ENCODE data around the gene RTP5. TPM values are rescaled to one million over a fixed set of nuclear protein-coding genes. Genes with fewer than 3 reads are reported as not detected.

RTP5 gene
- total and polyA plus RNA-seq, 2 of the 8 experiments (the other 6 are each of a cell fraction or from before 2014, with no cell fraction given) = not detected

GRCh38 chr2:241833101-241833663 is 36.3 kb upstream of the RTP5 start:
- WGBS, 2 experiments (ENCODE audit: extremely low coverage in 1 of 2, insufficient coverage in 1 of 2, insufficient read length in 1 of 2, insufficient replicate concordance in 2 of 2, low coverage in 1 of 2, low lambda C conversion rate in 2 of 2, missing lambda C conversion rate in 1 of 2) = 90% methylated on average over 13 of the region's 13 CpGs; no CpG with 5 or more reads in 1 of the 2 experiments
- CTCF ChIA-PET (ENCODE audit: partially characterized antibody) = no interaction called here
- H3K4me2 ChIP-seq (ENCODE audit: insufficient read depth in 1 of 2, low read depth in 2 of 2, low read length in 2 of 2) = no peak overlapping the region
- TF ChIP-seq EGR1 (IDR thresholded peaks at IDR 0.05; ENCODE audit: borderline replicate concordance, low read depth, low read length) = no peak
- TF ChIP-seq POLR2A (IDR thresholded peaks at IDR 0.05; ENCODE audit: control extremely low read depth in 1 of 2, low read depth in 2 of 2, low read length in 2 of 2) = no peak
- no peak for TF ChIP-seq POLR2AphosphoS5 (IDR thresholded peaks at IDR 0.05; ENCODE audit: low read depth, low read length)
- TF ChIP-seq TAF7 (optimal IDR thresholded peaks at IDR 0.05; ENCODE audit: borderline replicate concordance, low read depth, low read length) = no peak
- TF ChIP-seq CBX8 (IDR thresholded peaks at IDR 0.05; ENCODE audit: borderline replicate concordance, low read depth, low read length) = no peak
- TF ChIP-seq SIRT6 (IDR thresholded peaks at IDR 0.05; ENCODE audit: low read length) = no peak
- TF ChIP-seq USF2 (IDR thresholded peaks at IDR 0.05; ENCODE audit: low read length) = no peak

More at GRCh38 chr2:241833101-241833663, 36.3 kb upstream of the RTP5 start:
- no peak overlapping the region for H2AFZ ChIP-seq (ENCODE audit: low read length)
- H3K56ac ChIP-seq (replicated peaks; ENCODE audit: insufficient read length, low read depth, low read length) = no peak overlapping the region
- DNase-seq (ENCODE audit: low read depth in 1 of 2, low spot score in 2 of 2) (no peak), FAIRE-seq (no peak)
- no peaks in the 10 kb centered on the region for H3K36me3 ChIP-seq (ENCODE audit: control insufficient read depth in 2 of 4, insufficient read depth in 4 of 4, low read length in 3 of 4)
- H4K8ac ChIP-seq (ENCODE audit: extremely low read depth, insufficient read depth, low read length) = no peak overlapping the region
- no peaks in the 10 kb centered on the region for H3K79me1 ChIP-seq (ENCODE audit: low read depth, low read length)
- H3K23ac ChIP-seq (ENCODE audit: insufficient read length) = no peak overlapping the region
- no peak overlapping the region for H3K14ac ChIP-seq (ENCODE audit: insufficient read length)
- no peak overlapping the region for H4K91ac ChIP-seq (replicated peaks; ENCODE audit: insufficient read length, low read length)
- no peaks in the 10 kb centered on the region for H4K20me1 ChIP-seq (replicated peaks in 1 of 2; ENCODE audit: control insufficient read depth in 1 of 2, insufficient read depth in 2 of 2, low read length in 2 of 2)
- no peak overlapping the region for H2BK120ac ChIP-seq (replicated peaks; ENCODE audit: low read depth, low read length)
- no peak overlapping the region for H3K27ac ChIP-seq (ENCODE audit: low read depth, low read length)
- H3K9me3 ChIP-seq (ENCODE audit: insufficient read depth in 2 of 2, low read depth in 1 of 2, low read length in 1 of 2) = no peaks in the 10 kb centered on the region
- no peak overlapping the region for H2BK20ac ChIP-seq (ENCODE audit: low read length)
- H3K9ac ChIP-seq (replicated peaks in 1 of 4; ENCODE audit: extremely low read depth in 1 of 4, low read depth in 3 of 4, low read length in 3 of 4) = no peak overlapping the region
- H3K27me3 ChIP-seq (replicated peaks in 1 of 4; ENCODE audit: control insufficient read depth in 3 of 4, extremely low read depth in 1 of 4, insufficient read depth in 3 of 4, low read length in 3 of 4) = no peaks in the 10 kb centered on the region
- no peak overlapping the region for H3K18ac ChIP-seq (ENCODE audit: extremely low read depth, low read length)
- H3K4me1 ChIP-seq (replicated peaks in 1 of 4; ENCODE audit: control insufficient read depth in 3 of 4, insufficient read depth in 4 of 4, low read length in 3 of 4) = no peaks in the 10 kb centered on the region
- H3K4ac ChIP-seq (replicated peaks; ENCODE audit: insufficient read length, low read depth, low read length) = no peak overlapping the region
- POLR2A ChIA-PET (ENCODE audit: partially characterized antibody) = no interaction called here
- no peak overlapping the region for H3K4me3 ChIP-seq (ENCODE audit: extremely low read depth in 1 of 4, insufficient read depth in 2 of 4, low read depth in 3 of 4, low read length in 4 of 4)
- H2BK5ac ChIP-seq (ENCODE audit: low read depth, low read length) = no peak overlapping the region
- no peak overlapping the region for H2BK15ac ChIP-seq (ENCODE audit: low read length)
- no peaks in the 10 kb centered on the region for H3K79me2 ChIP-seq (ENCODE audit: control insufficient read depth in 1 of 2, insufficient read depth in 2 of 2, low read length in 2 of 2)
- no peak overlapping the region for H4K5ac ChIP-seq (ENCODE audit: insufficient read length, low read depth, low read length)
- no peaks in the 10 kb centered on the region for H3K23me2 ChIP-seq (ENCODE audit: low read depth, low read length)
- H2AK5ac ChIP-seq (ENCODE audit: low read depth, low read length) = no peak overlapping the region
- H2BK12ac ChIP-seq (ENCODE audit: low read depth, low read length) = no peak overlapping the region
